Endodermal cell (in vitro differentiated cells): ENCODE measurements around the gene SIRT2. TPM values are rescaled to one million over a fixed set of nuclear protein-coding genes. Genes with fewer than 3 reads are reported as not detected.
A peak's percentile ranks its signal among the peaks of the same experiment; 100 is the strongest.

Experiments used
- DNase-seq: peaks from one replicate; pipeline ENCODE4 v3.0.0-alpha.2; 2017
- H3K27ac ChIP-seq: 2 replicates; pipeline ENCODE4 v1.5.1; 2013; ENCODE audit warnings: mild to moderate bottlenecking, low read depth, low read length, moderate library complexity
- H3K27me3 ChIP-seq: 2 replicates; pipeline ENCODE4 v1.6.1; 2013; ENCODE audit warnings: mild to moderate bottlenecking, low read length, moderate library complexity; ENCODE audit not compliant: insufficient read depth, control insufficient read depth, poor library complexity, severe bottlenecking
- H3K36me3 ChIP-seq: 2 replicates; pipeline ENCODE4 v1.7.0; 2013; ENCODE audit warnings: mild to moderate bottlenecking, low read length, moderate library complexity; ENCODE audit not compliant: control insufficient read depth, insufficient read depth
- H3K4me1 ChIP-seq: one replicate; pipeline ENCODE4 v1.7.0; 2013; ENCODE audit warnings: low read length; ENCODE audit not compliant: control insufficient read depth, insufficient read depth
- H3K4me3 ChIP-seq: 2 replicates; pipeline ENCODE4 v1.5.1; 2013; ENCODE audit warnings: mild to moderate bottlenecking, low read length, moderate library complexity
- H3K9ac ChIP-seq: 2 replicates; pipeline ENCODE4 v1.6.1; 2013; ENCODE audit warnings: mild to moderate bottlenecking, low read length, moderate library complexity; ENCODE audit not compliant: poor library complexity, severe bottlenecking; ENCODE audit errors: extremely low read depth
- H3K9me3 ChIP-seq: 2 replicates; pipeline ENCODE4 v1.6.1; 2013; ENCODE audit warnings: mild to moderate bottlenecking, low read length, moderate library complexity; ENCODE audit not compliant: control insufficient read depth
- H3K27ac Mint-ChIP-seq: 2 replicates; pipeline ENCODE4 v1.8.0; 2020; ENCODE audit warnings: mixed read lengths
- H3K27me3 Mint-ChIP-seq: 2 replicates; pipeline ENCODE4 v1.8.0; 2021; ENCODE audit warnings: mild to moderate bottlenecking, mixed read lengths; ENCODE audit not compliant: insufficient read depth
- H3K36me3 Mint-ChIP-seq: 2 replicates; pipeline ENCODE4 v1.8.0; 2020; ENCODE audit warnings: low read depth, mixed read lengths
- H3K4me1 Mint-ChIP-seq: 2 replicates; pipeline ENCODE4 v1.8.0; 2020; ENCODE audit warnings: mixed read lengths
- H3K4me3 Mint-ChIP-seq: 2 replicates; pipeline ENCODE4 v1.8.0; 2020; ENCODE audit warnings: mild to moderate bottlenecking, moderate library complexity, mixed read lengths
- H3K9me3 Mint-ChIP-seq: 2 replicates; pipeline ENCODE4 v1.8.0; 2020; ENCODE audit warnings: mild to moderate bottlenecking, mixed read lengths
- CTCF ChIP-seq: fragments of 200-600 bp; sonication (generic); conservative IDR thresholded peaks from 2 replicates; pipeline ENCODE4 v1.5.0; 2021; ENCODE audit warnings: antibody characterized with exemption, mild to moderate bottlenecking
- WGBS, 2 experiments: methylation state at CpG; one replicate each; pipeline versions ENCODE4 v1.1.5 to v1.1.7; 2013; ENCODE audit warnings: missing lambda C conversion rate in 2 of 2, mixed read lengths in 1 of 2; ENCODE audit not compliant: insufficient coverage in 1 of 2, insufficient read length in 1 of 2; 5-methylcytosine and 5-hydroxymethylcytosine counted together
- total RNA-seq, 2 donors: library from RNA; stranded (reverse); fragmentation: NEBNext Ultra II Directional in 1 of 2; extraction: Animal tissue kit (Norgen Biotek cat#: 25700) in 1 of 2; gene quantifications; 2 replicates in 1 of 2; 3 replicates in 1 of 2; pipeline ENCODE4 v1.2.1, GENCODE V29; 2021

SIRT2 gene
- total RNA-seq, 2 donors from 2014 or later = 10.4 to 13.7 TPM

- Histone ChIP-seq H3K9me3 (no peaks in the 10 kb centered on the region), H3K27ac (peak overlapping the region; percentile 99), H3K4me3 (peak overlapping the region; percentile 90), H3K36me3 (peaks cover 43% of the 10 kb centered on the region), H3K4me1 (peaks cover 8% of the 10 kb centered on the region), H3K9ac (peak overlapping the region; percentile 82), H3K27me3 (no peaks in the 10 kb centered on the region)
- WGBS, 2 experiments = 0% methylated on average over 7 to 76 of the region's 76 CpGs
- Mint-ChIP-seq H3K4me3 (peak overlapping the region; percentile 85), H3K9me3 (peaks cover 4% of the 10 kb centered on the region), H3K27me3 (no peaks in the 10 kb centered on the region), H3K4me1 (peaks cover 17% of the 10 kb centered on the region), H3K36me3 (peaks cover 45% of the 10 kb centered on the region), H3K27ac (peak overlapping the region; percentile 99)
- TF ChIP-seq CTCF = no peak
- DNase-seq = peak; percentile 96
These were observed 50.1 kb downstream of the SIRT2 start for GRCh38 chr19:38849147-38849859.

- H3K4me1 ChIP-seq = peaks cover 8% of the 10 kb centered on the region
- no peaks in the 10 kb centered on the region for H3K9me3 ChIP-seq
- H3K9me3 Mint-ChIP-seq = peaks cover 1% of the 10 kb centered on the region
- H3K4me1 Mint-ChIP-seq = peaks cover 17% of the 10 kb centered on the region
- H3K36me3 ChIP-seq = peaks cover 51% of the 10 kb centered on the region
- H3K27me3 ChIP-seq = no peaks in the 10 kb centered on the region
- TF ChIP-seq CTCF = no peak
- H3K9ac ChIP-seq = peak overlapping the region; percentile 82
- peak overlapping the region; percentile 85 for H3K4me3 Mint-ChIP-seq
- H3K27ac ChIP-seq = peak overlapping the region; percentile 99
- peak overlapping the region; percentile 99 for H3K27ac Mint-ChIP-seq
- no peaks in the 10 kb centered on the region for H3K27me3 Mint-ChIP-seq
- WGBS, 2 experiments = 24 to 33% methylated on average over 10 to 21 of the region's 22 CpGs
- peak; percentile 40 for DNase-seq
- peaks cover 52% of the 10 kb centered on the region for H3K36me3 Mint-ChIP-seq
- peak overlapping the region; percentile 90 for H3K4me3 ChIP-seq
These were observed 50.9 kb downstream of the SIRT2 start for GRCh38 chr19:38848299-38849146.

- no peak for TF ChIP-seq CTCF
- no peak overlapping the region for H3K27ac Mint-ChIP-seq
- Histone ChIP-seq H3K27ac (no peak overlapping the region), H3K4me1 (peaks cover 8% of the 10 kb centered on the region), H3K4me3 (no peak overlapping the region), H3K9me3 (no peaks in the 10 kb centered on the region), H3K9ac (no peak overlapping the region), H3K27me3 (no peaks in the 10 kb centered on the region), H3K36me3 (peaks cover 76% of the 10 kb centered on the region)
- DNase-seq = no peak
- peaks cover 77% of the 10 kb centered on the region for H3K36me3 Mint-ChIP-seq
- WGBS, 2 experiments = 88 to 100% methylated on average over 1 to 2 of the region's 2 CpGs
- no peaks in the 10 kb centered on the region for H3K27me3 Mint-ChIP-seq
- H3K4me3 Mint-ChIP-seq = no peak overlapping the region
- peaks cover 17% of the 10 kb centered on the region for H3K4me1 Mint-ChIP-seq
- H3K9me3 Mint-ChIP-seq = no peaks in the 10 kb centered on the region
These were observed 53.3 kb downstream of the SIRT2 start for GRCh38 chr19:38846097-38846496.
